GM23248 (cell line): ENCODE results near the gene CCDC51.

ENCODE experiments used
- EZH2 ChIP-seq: fragments of 200-600 bp; sonication (generic); IDR thresholded peaks from 2 replicates; pipeline ENCODE4 v1.6.1; 2018; ENCODE audit warnings: antibody characterized with exemption, mild to moderate bottlenecking; ENCODE audit not compliant: insufficient read depth, poor library complexity, severe bottlenecking
- EZH2phosphoT487 ChIP-seq: fragments of 200-600 bp; sonication (generic); IDR thresholded peaks from 2 replicates; pipeline ENCODE4 v1.6.1; 2018; ENCODE audit warnings: antibody characterized with exemption, moderate library complexity, mild to moderate bottlenecking, low read depth; ENCODE audit not compliant: insufficient read depth

DNA sequence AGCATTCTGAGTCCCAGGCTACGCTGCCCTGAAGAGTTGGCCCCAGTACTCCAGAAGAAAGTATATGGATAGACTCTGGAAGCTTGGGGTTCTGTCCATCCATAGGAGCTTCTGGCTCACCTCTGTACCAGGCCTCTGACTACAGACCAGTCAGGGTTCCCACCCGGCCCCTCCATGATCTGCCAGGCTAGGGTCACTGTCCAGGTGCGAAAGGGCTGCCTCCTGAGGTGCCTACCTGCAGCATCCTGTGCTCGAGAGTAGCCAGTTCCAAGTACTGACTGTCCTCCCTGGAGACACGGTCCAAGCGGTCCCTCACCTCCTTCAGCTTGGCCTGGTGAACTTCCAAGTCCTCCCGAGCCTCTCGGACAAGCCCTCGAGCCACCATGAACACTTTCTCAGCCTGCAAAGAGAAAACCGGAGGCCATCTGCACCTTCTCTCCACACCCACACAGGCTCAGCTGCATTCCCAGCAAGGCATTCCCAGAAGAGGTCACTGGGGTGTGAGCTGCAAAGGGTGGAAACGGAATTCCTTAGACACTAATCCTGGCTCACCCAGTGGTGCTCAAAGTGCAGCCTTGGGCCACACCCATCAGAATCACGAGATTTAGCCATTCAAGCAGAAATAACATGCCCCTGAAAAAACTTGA lies 6.3 kb downstream of the CCDC51 start:
- TF ChIP-seq EZH2 (no peak), EZH2phosphoT487 (no peak)
